D721Med (cell line): ENCODE results near the gene RBM47.
"Not testable (repeated sequence)": the region's sequence is repeated elsewhere in the genome, so short reads cannot be mapped to it uniquely, and the experiment has no call there.

ENCODE experiments used
- DNase-seq: peaks from one replicate; pipeline ENCODE4 v3.0.0; 2011; ENCODE audit warnings: low spot score; ENCODE audit not compliant: insufficient read length
- FAIRE-seq: peaks from 2 replicates; lab custom pipeline; 2011; peaks lifted over from hg19 to GRCh38; lab: Jason Lieb, UNC
- TF ChIP-seq, protein P1 (sequence below): IDR thresholded peaks from 2 replicates; pipeline ENCODE4 v1.5.1; 2012; ENCODE audit warnings: mild to moderate bottlenecking, control low read depth; ENCODE audit not compliant: insufficient read depth; ENCODE audit errors: missing control alignments

RBM47 gene

DNA sequence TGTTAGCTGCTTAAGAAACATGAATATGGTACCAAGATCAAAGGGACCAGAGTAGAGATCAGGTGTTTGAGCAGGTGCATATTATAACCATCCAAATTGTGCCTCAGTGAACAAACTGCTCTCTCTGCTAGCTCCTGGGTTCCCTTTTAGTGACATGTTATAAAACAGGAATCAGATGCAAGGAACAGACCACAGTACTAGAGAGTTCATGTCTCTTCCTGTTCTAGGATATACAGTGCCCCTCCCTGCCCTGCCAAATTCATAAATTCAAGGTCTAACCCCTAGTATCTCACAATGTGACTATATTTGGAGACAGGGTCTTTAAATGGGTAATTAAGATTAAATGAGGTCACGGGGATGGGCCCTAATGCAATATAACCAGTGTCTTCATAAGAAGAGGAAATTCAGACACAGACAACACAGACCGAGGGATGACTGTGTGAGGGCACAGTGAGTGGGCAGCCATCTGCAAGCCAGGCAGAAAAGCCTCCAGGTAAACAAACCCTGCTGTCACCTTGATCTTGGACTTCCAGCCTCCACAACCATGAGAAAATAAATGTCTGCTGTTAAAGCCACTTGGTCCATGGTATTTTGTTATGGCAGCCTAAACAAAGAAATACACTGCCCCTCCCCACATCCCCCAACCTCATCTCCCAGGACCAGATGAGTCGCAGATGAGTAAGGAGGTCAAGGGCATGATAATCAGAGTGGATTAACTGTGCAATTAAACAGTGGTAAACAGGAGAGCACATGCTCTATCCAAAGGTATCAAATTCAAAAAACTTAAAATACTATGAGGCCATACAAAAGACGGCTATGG lies 82.5 kb downstream of the RBM47 start:
- TF ChIP-seq, protein P1, sequence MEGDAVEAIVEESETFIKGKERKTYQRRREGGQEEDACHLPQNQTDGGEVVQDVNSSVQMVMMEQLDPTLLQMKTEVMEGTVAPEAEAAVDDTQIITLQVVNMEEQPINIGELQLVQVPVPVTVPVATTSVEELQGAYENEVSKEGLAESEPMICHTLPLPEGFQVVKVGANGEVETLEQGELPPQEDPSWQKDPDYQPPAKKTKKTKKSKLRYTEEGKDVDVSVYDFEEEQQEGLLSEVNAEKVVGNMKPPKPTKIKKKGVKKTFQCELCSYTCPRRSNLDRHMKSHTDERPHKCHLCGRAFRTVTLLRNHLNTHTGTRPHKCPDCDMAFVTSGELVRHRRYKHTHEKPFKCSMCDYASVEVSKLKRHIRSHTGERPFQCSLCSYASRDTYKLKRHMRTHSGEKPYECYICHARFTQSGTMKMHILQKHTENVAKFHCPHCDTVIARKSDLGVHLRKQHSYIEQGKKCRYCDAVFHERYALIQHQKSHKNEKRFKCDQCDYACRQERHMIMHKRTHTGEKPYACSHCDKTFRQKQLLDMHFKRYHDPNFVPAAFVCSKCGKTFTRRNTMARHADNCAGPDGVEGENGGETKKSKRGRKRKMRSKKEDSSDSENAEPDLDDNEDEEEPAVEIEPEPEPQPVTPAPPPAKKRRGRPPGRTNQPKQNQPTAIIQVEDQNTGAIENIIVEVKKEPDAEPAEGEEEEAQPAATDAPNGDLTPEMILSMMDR: no peak
- FAIRE-seq (peak; percentile 41), DNase-seq (no peak)

DNA sequence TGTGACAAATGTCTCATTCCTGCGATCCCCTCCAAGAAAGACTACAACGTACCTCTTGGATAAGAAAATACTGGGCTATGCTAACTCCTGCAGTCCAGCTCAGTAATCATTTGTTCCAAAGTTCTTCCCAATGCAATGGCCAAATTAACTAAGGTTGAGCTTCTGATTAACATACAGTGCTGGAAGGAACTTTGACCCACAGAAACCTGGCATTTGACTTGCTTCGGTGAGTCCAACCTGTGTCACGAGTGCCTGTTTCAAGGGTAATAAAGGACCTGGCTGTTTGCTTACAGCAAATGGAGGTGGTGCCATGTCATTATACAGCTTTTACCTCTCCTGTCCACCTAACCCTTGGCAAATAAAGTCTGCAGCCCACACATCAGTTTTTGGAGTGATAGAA lies 83.2 kb downstream of the RBM47 start:
- TF ChIP-seq, protein P1: no peak
- no peak for FAIRE-seq
- no peak for DNase-seq

DNA sequence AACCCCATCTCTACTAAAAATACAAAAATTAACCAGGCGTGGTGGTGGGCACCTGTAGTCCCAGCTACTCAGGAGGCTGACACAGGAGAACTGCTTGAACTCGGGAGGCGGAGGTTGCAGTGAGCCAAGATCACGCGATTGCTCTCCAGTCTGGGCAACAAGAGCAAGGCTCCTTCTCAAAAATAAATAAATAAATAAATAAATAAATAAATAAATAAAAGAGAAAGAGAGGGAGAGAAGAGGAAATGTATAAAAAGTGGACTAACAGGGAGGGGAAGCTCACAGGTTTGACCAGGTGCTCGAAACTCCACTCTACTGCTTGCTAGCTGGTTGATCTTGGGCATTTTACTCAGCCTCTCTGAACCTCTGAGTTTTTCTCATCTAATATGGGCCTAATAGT lies 84.2 kb downstream of the RBM47 start:
- not testable (repeated sequence) for FAIRE-seq, DNase-seq

DNA sequence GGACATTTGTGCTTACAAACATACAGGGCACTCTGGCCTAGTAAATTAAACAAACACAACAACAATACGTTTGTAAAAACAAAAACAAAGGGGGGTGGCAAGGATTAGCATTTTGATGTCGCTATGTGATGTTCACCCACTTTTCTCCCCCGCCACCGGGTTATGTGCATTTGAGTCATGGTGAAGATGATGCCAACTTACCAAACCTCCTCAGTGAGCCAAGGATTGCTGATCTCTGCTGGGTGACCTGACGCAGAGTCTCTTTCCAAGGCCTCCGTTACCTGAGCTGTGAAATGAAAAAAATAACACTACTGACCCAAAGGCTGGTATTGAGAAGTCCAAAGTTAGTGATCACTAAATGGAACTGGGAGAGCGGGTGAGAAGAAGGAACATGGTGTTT lies 85.4 kb downstream of the RBM47 start:
- DNase-seq (no peak), FAIRE-seq (no peak)
- TF ChIP-seq, protein P1: no peak

DNA sequence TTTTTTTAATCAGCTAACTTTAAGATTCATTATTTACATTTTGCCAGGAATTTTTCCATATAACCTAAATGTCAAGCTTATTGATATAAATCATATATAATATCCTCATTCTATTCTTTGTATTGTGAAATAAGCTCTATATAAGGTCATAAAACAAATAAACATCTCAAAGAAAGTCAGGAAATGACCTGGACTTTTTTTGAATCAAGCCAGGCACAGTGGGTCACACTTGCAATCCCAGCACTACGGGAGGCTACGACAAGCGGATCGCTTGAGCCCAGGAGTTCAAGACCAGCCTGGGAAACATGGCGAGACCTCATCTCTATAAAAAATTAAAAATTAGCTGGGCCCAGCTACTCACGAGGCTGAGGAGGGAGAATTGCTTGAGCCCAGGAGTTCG lies 88.9 kb downstream of the RBM47 start:
- no peak for DNase-seq
- no peak for FAIRE-seq
- TF ChIP-seq, protein P1: no peak

DNA sequence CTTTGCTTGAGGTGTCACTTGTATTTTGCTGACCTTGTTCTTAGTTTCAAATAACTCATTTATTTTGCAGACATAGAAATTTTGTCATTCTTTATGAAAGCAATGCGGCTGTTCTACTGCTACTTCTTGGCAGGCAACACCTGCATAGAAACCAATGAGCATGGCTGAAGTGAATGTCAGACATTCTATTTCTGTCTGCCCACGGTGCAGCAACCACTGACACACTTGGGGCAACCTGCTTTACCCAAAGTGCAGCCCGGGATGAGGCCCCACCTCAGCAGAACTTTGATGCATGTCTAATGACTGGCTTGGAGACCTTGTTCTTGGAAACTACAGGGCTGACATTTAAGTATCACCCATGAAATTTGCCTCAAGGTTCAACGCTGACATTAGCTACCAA lies 93.6 kb downstream of the RBM47 start:
- TF ChIP-seq, protein P1: no peak
- DNase-seq: no peak
- FAIRE-seq: no peak

DNA sequence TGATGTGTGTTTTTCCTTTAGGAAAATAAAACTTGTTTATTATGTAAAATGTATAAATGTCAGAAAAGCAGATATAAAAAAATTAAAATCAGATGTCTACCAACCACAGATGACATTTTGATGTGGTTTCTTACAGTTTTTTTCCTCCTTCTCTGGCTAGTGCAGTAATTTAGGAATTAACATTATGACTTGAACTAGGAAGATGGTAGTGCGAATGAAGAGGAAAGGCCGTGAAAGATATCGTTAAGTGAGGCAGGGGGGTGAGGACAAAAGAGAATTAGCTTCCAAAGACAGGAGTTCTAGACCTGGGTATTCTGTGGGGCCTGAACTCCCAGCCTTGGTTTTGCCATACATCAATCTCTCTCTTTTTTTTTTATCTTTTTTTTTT lies 98.0 kb downstream of the RBM47 start:
- DNase-seq (no peak), FAIRE-seq (no peak)
- TF ChIP-seq, protein P1: no peak
